ENCODE data around the gene DCDC2C. TPM values are rescaled to one million over a fixed set of nuclear protein-coding genes. Genes with fewer than 3 reads are reported as not detected.

The DCDC2C gene, protein sequence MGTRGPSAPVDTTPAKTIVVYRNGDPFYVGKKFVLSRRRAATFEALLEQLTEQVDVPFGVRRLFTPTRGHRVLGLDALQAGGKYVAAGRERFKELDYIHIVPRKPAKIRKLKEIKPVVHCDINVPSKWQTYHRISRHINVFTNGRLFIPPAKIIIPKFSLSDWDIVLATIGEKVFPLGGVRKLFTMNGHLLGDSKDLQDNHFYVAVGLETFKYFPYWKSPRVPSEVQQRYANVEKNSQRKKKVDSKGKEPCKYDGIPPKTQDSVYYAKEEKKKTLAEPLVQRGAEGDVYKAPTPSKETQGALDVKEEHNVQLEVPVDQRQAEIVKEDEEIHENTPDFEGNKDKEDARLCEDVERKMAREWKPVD
- not detected for total RNA-seq
- polyA plus RNA-seq: not detected
- not detected for total RNA-seq

DNA sequence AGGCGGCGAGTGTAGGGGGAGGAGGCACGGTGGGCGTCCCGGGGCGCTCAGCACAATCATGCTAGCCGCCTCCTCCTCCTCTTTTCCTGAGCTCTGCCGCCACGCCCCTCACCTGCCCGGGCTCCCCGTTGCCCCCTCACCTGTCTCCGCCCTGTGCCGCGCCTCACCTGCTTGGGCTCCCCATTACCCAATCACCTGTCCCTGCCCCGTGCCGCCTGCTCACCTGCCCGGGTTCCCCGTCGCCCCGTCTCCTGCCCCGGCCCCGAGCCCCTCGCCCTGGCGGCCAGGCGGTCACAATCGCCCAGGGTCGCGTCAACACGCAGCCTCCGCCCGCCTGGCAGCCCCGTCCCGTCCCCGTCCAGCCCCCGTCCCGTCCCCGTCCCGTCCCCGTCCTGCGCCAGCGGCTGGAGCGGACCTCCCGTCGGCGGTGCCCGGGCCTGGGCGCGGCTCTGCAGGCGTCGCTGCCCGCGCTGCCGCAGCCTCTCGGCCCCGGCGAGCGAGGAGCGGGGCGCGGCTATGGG lies at the start of gene DCDC2C:
TSS of gene DCDC2C (plus strand) at position 340 of the 521 bp plus-strand sequence. CDS start at position 517, 177 bp downstream.
- Mint-ChIP-seq H3K9me3 (peaks cover 0 to 10% (median 0%) of the 10 kb centered on the region in 11 donors), H3K27me3 (peaks cover 23 to 68% (median 45%) of the 10 kb centered on the region in 5 donors), H3K36me3 (peaks cover 0 to 4% (median 0%) of the 10 kb centered on the region in 5 donors), H3K27ac (no peak within 1 kb of the TSS), H3K4me1 (peaks cover 0 to 7% (median 5%) of the 10 kb centered on the region in 7 donors), H3K4me3 (peak within 1 kb of the TSS in 1 of 10 donors; percentile 8)
- Histone ChIP-seq H3K27ac (ENCODE audit: low read depth, low read length) (no peak within 1 kb of the TSS), H3K9me3 (ENCODE audit: control insufficient read depth in 2 of 3, low read length in 3 of 3) (no peaks in the 10 kb centered on the region), H3K4me1 (ENCODE audit: control insufficient read depth in 2 of 2, insufficient read depth in 2 of 2, low read length in 2 of 2) (no peaks in the 10 kb centered on the region), H3K27me3 (ENCODE audit: control insufficient read depth in 2 of 2, insufficient read depth in 2 of 2, low read length in 2 of 2) (peaks cover 0 to 4% of the 10 kb centered on the region in 2 donors), H3K36me3 (ENCODE audit: control insufficient read depth in 2 of 3, insufficient read depth in 3 of 3, low read length in 3 of 3) (no peaks in the 10 kb centered on the region), H3K4me3 (ENCODE audit: low read length) (no peak within 1 kb of the TSS)
- intact Hi-C loops (cut with micrococcal nuclease): no loop called here
- ATAC-seq: no peak
- POLR2A ChIA-PET: no interaction called here
- no peak for DNase-seq
- CTCF ChIA-PET: no interaction called here

GRCh38 chr2:3654011-3654410 lies 49.4 kb upstream of the DCDC2C start:
- Histone ChIP-seq H3K36me3 (ENCODE audit: control insufficient read depth in 2 of 3, insufficient read depth in 3 of 3, low read length in 3 of 3) (no peaks in the 10 kb centered on the region), H3K27me3 (ENCODE audit: control insufficient read depth in 2 of 2, insufficient read depth in 2 of 2, low read length in 2 of 2) (no peaks in the 10 kb centered on the region), H3K27ac (ENCODE audit: low read depth, low read length) (no peak overlapping the region), H3K4me1 (ENCODE audit: control insufficient read depth in 2 of 2, insufficient read depth in 2 of 2, low read length in 2 of 2) (no peaks in the 10 kb centered on the region), H3K9me3 (ENCODE audit: control insufficient read depth in 2 of 3, low read length in 3 of 3) (no peaks in the 10 kb centered on the region), H3K4me3 (ENCODE audit: low read length) (no peak overlapping the region)
- Mint-ChIP-seq H3K9me3 (peaks cover 0 to 2% (median 0%) of the 10 kb centered on the region in 11 donors), H3K4me3 (peak overlapping the region in 1 of 10 donors; percentile 51), H3K36me3 (no peaks in the 10 kb centered on the region), H3K27me3 (no peaks in the 10 kb centered on the region), H3K4me1 (peaks cover 5 to 18% (median 9%) of the 10 kb centered on the region in 7 donors), H3K27ac (peak overlapping the region in 3 of 9 donors; percentile 18 to 86 (median 26))
- POLR2A ChIA-PET: no interaction called here
- ATAC-seq (no peak), DNase-seq (no peak)
- intact Hi-C loops (cut with micrococcal nuclease): loop anchor here in 1 of 2 donors (5.0 kb wide), 1 partner anchor 412 kb away; no protein-coding TSS in a partner anchor
- CTCF ChIA-PET: no interaction called here

DNA sequence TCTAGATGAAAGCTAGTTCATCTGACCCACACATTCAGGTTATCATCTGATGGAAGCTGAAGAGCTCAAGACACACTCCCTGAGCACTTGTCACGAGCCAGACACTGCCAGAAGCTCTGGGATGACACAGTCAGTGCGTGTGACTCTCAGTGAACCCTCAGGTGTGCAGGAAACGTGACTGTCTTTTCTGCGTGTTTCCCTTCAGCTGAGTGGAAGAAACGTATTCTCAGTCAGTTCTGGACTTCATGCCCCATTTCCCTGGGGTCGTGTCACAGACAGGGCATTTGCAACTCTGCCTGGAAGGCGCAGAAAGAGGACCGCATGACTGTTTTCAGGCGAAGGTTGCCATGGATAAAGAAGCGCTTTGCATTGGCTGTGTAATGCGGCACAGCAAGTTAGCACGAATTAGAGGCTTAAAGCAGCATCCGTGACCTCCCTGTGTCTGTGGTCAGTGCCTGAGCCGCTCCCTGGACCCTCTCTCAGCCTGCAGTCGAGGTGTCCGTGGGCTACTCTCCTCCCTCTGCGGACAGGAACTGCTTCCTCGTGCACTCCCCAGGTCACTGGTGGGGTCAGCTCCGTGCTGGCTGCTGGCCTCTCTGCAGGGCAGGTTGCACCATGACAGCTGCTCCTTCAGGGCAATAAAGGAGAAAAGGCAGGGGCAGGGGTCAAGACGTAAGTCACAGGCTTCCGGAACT lies 48.7 kb upstream of the DCDC2C start:
- H3K4me1 ChIP-seq (ENCODE audit: control insufficient read depth in 2 of 2, insufficient read depth in 2 of 2, low read length in 2 of 2): no peaks in the 10 kb centered on the region
- H3K9me3 ChIP-seq (ENCODE audit: control insufficient read depth in 2 of 3, low read length in 3 of 3): no peaks in the 10 kb centered on the region
- no peak for ATAC-seq
- DNase-seq: no peak
- no peaks in the 10 kb centered on the region for H3K27me3 ChIP-seq (ENCODE audit: control insufficient read depth in 2 of 2, insufficient read depth in 2 of 2, low read length in 2 of 2)
- no peak overlapping the region for H3K27ac ChIP-seq (ENCODE audit: low read depth, low read length)
- no peak overlapping the region for H3K4me3 ChIP-seq (ENCODE audit: low read length)
- H3K27ac Mint-ChIP-seq: peak overlapping the region in 1 of 9 donors; percentile 33
- no peak overlapping the region for H3K4me3 Mint-ChIP-seq
- intact Hi-C loops (cut with micrococcal nuclease): loop anchor here in 1 of 2 donors (5.0 kb wide), 1 partner anchor 412 kb away; no protein-coding TSS in a partner anchor
- ChIA-PET CTCF (interaction anchor here (0.6 kb wide), 1 partner anchor 46 kb away, joined by 3 read pairs; no protein-coding TSS in a partner anchor), POLR2A (no interaction called here)
- H3K9me3 Mint-ChIP-seq: peaks cover 0 to 2% (median 0%) of the 10 kb centered on the region in 11 donors
- no peaks in the 10 kb centered on the region for H3K27me3 Mint-ChIP-seq
- H3K36me3 ChIP-seq (ENCODE audit: control insufficient read depth in 2 of 3, insufficient read depth in 3 of 3, low read length in 3 of 3): no peaks in the 10 kb centered on the region
- H3K36me3 Mint-ChIP-seq: no peaks in the 10 kb centered on the region
- peaks cover 5 to 18% (median 12%) of the 10 kb centered on the region in 7 donors for H3K4me1 Mint-ChIP-seq

DNA sequence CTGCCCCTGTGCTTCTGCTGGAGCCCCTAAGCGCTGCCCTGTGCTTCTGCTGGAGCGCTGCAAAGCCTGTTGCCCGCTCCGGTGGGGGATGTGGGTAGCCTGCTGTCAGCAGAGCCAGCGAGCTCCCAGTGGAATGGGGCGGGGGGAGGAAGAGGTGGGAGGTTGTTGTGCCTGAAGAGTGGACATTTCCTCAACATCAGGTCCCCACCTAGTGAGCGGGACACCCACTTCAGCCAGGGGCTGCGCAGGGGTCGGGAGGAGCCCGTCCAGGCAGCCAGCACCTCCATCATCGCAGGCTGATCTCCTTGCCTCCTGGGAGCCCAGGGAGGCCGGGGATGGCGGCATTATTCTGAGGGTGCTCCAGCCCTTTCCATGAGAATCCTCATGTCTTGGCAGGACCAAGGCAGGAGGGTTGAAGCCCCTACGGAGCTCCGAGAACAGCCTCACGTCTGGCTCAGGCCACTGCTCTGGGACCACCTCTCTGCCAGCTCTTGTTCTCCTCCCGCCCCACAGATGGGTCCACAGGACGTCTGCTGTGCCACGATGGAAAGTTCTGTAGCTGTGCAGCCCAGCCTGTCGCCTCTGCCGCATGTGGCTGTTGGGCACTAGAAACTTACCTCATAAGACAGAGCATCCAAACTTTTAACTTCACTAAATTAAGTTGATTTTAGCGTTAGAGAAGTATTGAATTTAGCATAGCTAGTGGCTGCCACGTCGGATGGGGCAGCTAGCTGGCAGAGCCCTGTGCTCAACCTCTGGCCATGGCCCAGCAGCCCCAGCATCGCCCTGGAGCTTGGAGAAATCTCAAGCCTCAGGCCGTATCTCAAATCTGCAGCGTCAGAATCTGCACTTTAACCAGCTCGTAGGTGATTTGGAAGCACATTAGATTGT lies 47.3 kb upstream of the DCDC2C start:
- no peaks in the 10 kb centered on the region for H3K9me3 ChIP-seq (ENCODE audit: control insufficient read depth in 2 of 3, low read length in 3 of 3)
- no peak overlapping the region for H3K27ac ChIP-seq (ENCODE audit: low read depth, low read length)
- H3K27ac Mint-ChIP-seq: no peak overlapping the region
- H3K27me3 ChIP-seq (ENCODE audit: control insufficient read depth in 2 of 2, insufficient read depth in 2 of 2, low read length in 2 of 2): no peaks in the 10 kb centered on the region
- CTCF ChIA-PET: no interaction called here
- H3K4me3 Mint-ChIP-seq: no peak overlapping the region
- H3K4me1 ChIP-seq (ENCODE audit: control insufficient read depth in 2 of 2, insufficient read depth in 2 of 2, low read length in 2 of 2): no peaks in the 10 kb centered on the region
- POLR2A ChIA-PET: no interaction called here
- H3K9me3 Mint-ChIP-seq: peaks cover 0 to under 1% (median 0%) of the 10 kb centered on the region in 11 donors
- H3K4me3 ChIP-seq (ENCODE audit: low read length): no peak overlapping the region
- H3K36me3 ChIP-seq (ENCODE audit: control insufficient read depth in 2 of 3, insufficient read depth in 3 of 3, low read length in 3 of 3): no peaks in the 10 kb centered on the region
- H3K36me3 Mint-ChIP-seq: no peaks in the 10 kb centered on the region
- H3K4me1 Mint-ChIP-seq: peaks cover under 1 to 14% (median 12%) of the 10 kb centered on the region in 7 donors
- DNase-seq (no peak), ATAC-seq (no peak)
- no peaks in the 10 kb centered on the region for H3K27me3 Mint-ChIP-seq
- intact Hi-C loops (cut with micrococcal nuclease): no loop called here

- intact Hi-C loops (cut with micrococcal nuclease): no loop called here
- no peaks in the 10 kb centered on the region for H3K27me3 Mint-ChIP-seq
- ATAC-seq (no peak), DNase-seq (no peak)
- ChIA-PET CTCF (no interaction called here), POLR2A (no interaction called here)
- H3K4me3 ChIP-seq (ENCODE audit: low read length): no peak overlapping the region
- H3K9me3 Mint-ChIP-seq: no peaks in the 10 kb centered on the region
- no peaks in the 10 kb centered on the region for H3K9me3 ChIP-seq (ENCODE audit: control insufficient read depth in 2 of 3, low read length in 3 of 3)
- H3K36me3 ChIP-seq (ENCODE audit: control insufficient read depth in 2 of 3, insufficient read depth in 3 of 3, low read length in 3 of 3): no peaks in the 10 kb centered on the region
- no peaks in the 10 kb centered on the region for H3K27me3 ChIP-seq (ENCODE audit: control insufficient read depth in 2 of 2, insufficient read depth in 2 of 2, low read length in 2 of 2)
- peak overlapping the region in 1 of 9 donors; percentile 59 for H3K27ac Mint-ChIP-seq
- H3K4me3 Mint-ChIP-seq: no peak overlapping the region
- no peak overlapping the region for H3K27ac ChIP-seq (ENCODE audit: low read depth, low read length)
- H3K4me1 Mint-ChIP-seq: peaks cover 0 to 12% (median 3%) of the 10 kb centered on the region in 7 donors
- no peaks in the 10 kb centered on the region for H3K36me3 Mint-ChIP-seq
- H3K4me1 ChIP-seq (ENCODE audit: control insufficient read depth in 2 of 2, insufficient read depth in 2 of 2, low read length in 2 of 2): no peaks in the 10 kb centered on the region
These were observed 46.3 kb upstream of the DCDC2C start for GRCh38 chr2:3656762-3657721.
